K562 (cell line): Measurements from ENCODE around the gene ARL3. TPM values are rescaled to one million over a fixed set of nuclear protein-coding genes. Genes with fewer than 3 reads are reported as not detected.

Source experiments
- ATAC-seq: fragments of 200-7000 bp; cut with Tn5 transposase; 3 replicates; pipeline ENCODE4 v1.9.1; 2020; ENCODE audit warnings: moderate library complexity
- BruUV-seq: library from RNA; stranded (reverse); fragments of 400-500 nt; replicated peaks from 2 replicates; lab custom pipeline; 2021; lab: Mats Ljungman, UMichigan
- CTCF ChIA-PET: fragments of 300-600 bp; formaldehyde crosslinking; extraction: SDS; loops from one replicate; lab custom pipeline; 2021; ENCODE audit warnings: low intra/inter-chr PET ratio; lab: Yijun Ruan, JAX
- POLR2A ChIA-PET: fragments of 300-600, 350-650 bp; sonication (Branson Sonifier 250); formaldehyde crosslinking; extraction: SDS; loops from one replicate; lab custom pipeline; 2021; ENCODE audit warnings: antibody characterized with exemption, inconsistent platforms; lab: Yijun Ruan, JAX
- DNase-seq, 4 experiments: peaks; one replicate each; pipeline versions ENCODE4 v3.0.0 to v3.0.0-alpha.2; 2011 to 2018; ENCODE audit warnings: low spot score in 3 of 4, mixed read lengths in 3 of 4; ENCODE audit errors: extremely low read depth in 1 of 4
- FAIRE-seq: peaks from 2 replicates; lab custom pipeline; 2011; peaks lifted over from hg19 to GRCh38; lab: Jason Lieb, UNC
- H2AFZ ChIP-seq: 2 replicates; pipeline ENCODE4 v1.6.0; 2011; ENCODE audit warnings: low read depth, low read length, control low read depth, inconsistent platforms
- H3K27ac ChIP-seq: fragments of 200-600 bp; 3 replicates; pipeline ENCODE4 v1.8.0; 2011; ENCODE audit warnings: low read depth, mild to moderate bottlenecking, control low read depth, inconsistent platforms, low read length, moderate library complexity, mixed read lengths; ENCODE audit errors: extremely low read depth
- H3K27me3 ChIP-seq, 2 experiments: fragments of 300-600 bp in 1 of 2; 2 replicates in 1 of 2; 3 replicates in 1 of 2; pipeline versions ENCODE4 v1.6.0 to v1.8.0; 2011; ENCODE audit warnings: inconsistent platforms in 2 of 2, low read length in 2 of 2, mild to moderate bottlenecking in 1 of 2, mixed read lengths in 1 of 2, moderate library complexity in 1 of 2; ENCODE audit not compliant: control insufficient read depth in 2 of 2, insufficient read depth in 2 of 2
- H3K36me3 ChIP-seq: fragments of 300-600 bp; 3 replicates; pipeline ENCODE4 v1.8.0; 2011; ENCODE audit warnings: mild to moderate bottlenecking, low read length, inconsistent platforms; ENCODE audit not compliant: control insufficient read depth, insufficient read depth
- H3K4me1 ChIP-seq, 2 experiments: fragments of 200-600 bp in 1 of 2; replicated peaks in 1 of 2; 2 replicates in 1 of 2; 3 replicates in 1 of 2; pipeline versions ENCODE4 v1.5.1 to v1.8.0; 2011; ENCODE audit warnings: inconsistent platforms in 2 of 2, low read length in 2 of 2, mild to moderate bottlenecking in 1 of 2, mixed read lengths in 1 of 2, moderate library complexity in 1 of 2; ENCODE audit not compliant: control insufficient read depth in 2 of 2, insufficient read depth in 2 of 2
- H3K4me2 ChIP-seq: 2 replicates; pipeline ENCODE4 v1.6.1; 2011; ENCODE audit warnings: low read length, control low read depth, inconsistent platforms, mixed read lengths; ENCODE audit not compliant: insufficient read depth
- H3K4me3 ChIP-seq: fragments of 200-600 bp; sonication (generic), shearing (Covaris generic); 2 replicates; pipeline ENCODE4 v1.5.1; 2016; ENCODE audit warnings: control low read depth, inconsistent platforms
- H3K79me2 ChIP-seq: fragments of 200-600 bp; 3 replicates; pipeline ENCODE4 v1.8.0; 2011; ENCODE audit warnings: low read length, inconsistent platforms; ENCODE audit not compliant: control insufficient read depth, insufficient read depth
- H3K9ac ChIP-seq, 2 experiments: 2 replicates each; pipeline versions ENCODE4 v1.6.0 to v1.6.1; 2011; ENCODE audit warnings: low read depth in 2 of 2, low read length in 2 of 2, control low read depth in 1 of 2, inconsistent platforms in 1 of 2, mild to moderate bottlenecking in 1 of 2, mixed read lengths in 1 of 2; ENCODE audit not compliant: insufficient read depth in 1 of 2
- H3K9me1 ChIP-seq: one replicate; pipeline ENCODE4 v1.6.0; 2011; ENCODE audit warnings: inconsistent platforms, mild to moderate bottlenecking, low read length, moderate library complexity; ENCODE audit not compliant: control insufficient read depth, insufficient read depth
- H3K9me3 ChIP-seq: replicated peaks from 2 replicates; pipeline ENCODE4 v1.5.1; 2011; ENCODE audit warnings: low read depth, low read length, inconsistent platforms; ENCODE audit not compliant: control insufficient read depth, insufficient read depth
- H4K20me1 ChIP-seq: replicated peaks from 2 replicates; pipeline ENCODE4 v1.6.1; 2011; ENCODE audit warnings: low read length, inconsistent platforms, mixed read lengths; ENCODE audit not compliant: control insufficient read depth, insufficient read depth
- LCOR ChIP-seq: sonication (generic); formaldehyde crosslinking; IDR thresholded peaks from 2 replicates; pipeline ENCODE4 v1.8.0; 2022; ENCODE audit warnings: mild to moderate bottlenecking, missing genetic modification reagents
- WGBS: fragments of 100-300 bp; shearing (Covaris generic); methylation state at CpG from one replicate; pipeline ENCODE4 v1.1.6; 2016; ENCODE audit warnings: low coverage, mixed read lengths; ENCODE audit not compliant: insufficient coverage; ENCODE audit errors: missing lambda C conversion rate; 5-methylcytosine and 5-hydroxymethylcytosine counted together
- in situ Hi-C: fragments of 300-500 bp; cut with MboI; formaldehyde crosslinking; loops from 4 replicates; pipeline ENCODE4 v1.15.0; 2018; ENCODE audit warnings: inconsistent platforms, mixed read lengths
- intact Hi-C: fragments of 100-400 bp; cut with micrococcal nuclease; formaldehyde crosslinking; loops from 2 replicates; pipeline ENCODE4 v1.14.2; 2022
- polyA plus RNA-seq, 8 experiments: library from polyadenylated mRNA; depleted of rRNA in 4 of 8; stranded (reverse) in 5 of 8; unstranded in 3 of 8; fragments of >200 nt; fragmentation: Nextera tagmentation in 2 of 8; fragmentation: Illumina TruSeq in 1 of 8; extraction: Ambion mirVana in 2 of 8; extraction: Trizol in 1 of 8; gene quantifications; 2 replicates each; pipeline versions ENCODE4 v1.2.1 to v1.2.3, GENCODE V29; 2011 to 2014; ENCODE audit warnings: inconsistent platforms in 1 of 8, missing spikeins in 1 of 8
- total RNA-seq, 7 experiments: library from RNA; depleted of rRNA in 6 of 7; stranded (reverse); fragments of >200 nt in 6 of 7; fragmentation: Illumina TruSeq in 2 of 7; extraction: Trizol in 2 of 7; gene quantifications; 2 replicates each; pipeline versions ENCODE4 v1.2.1 to v1.2.3, GENCODE V29; 2011 to 2021; ENCODE audit warnings: low replicate concordance in 1 of 7
- TF ChIP-seq, protein P1 (sequence below), 2 experiments: fragments of 200-800 bp in 1 of 2; sonication (Bioruptor generic) in 1 of 2; sonication (generic) in 1 of 2; formaldehyde crosslinking in 1 of 2; IDR thresholded peaks in 1 of 2; conservative IDR thresholded peaks in 1 of 2; 2 replicates each; pipeline versions ENCODE4 v1.5.0 to v1.6.1; 2016 to 2020; ENCODE audit warnings: missing compliant biosample characterization in 1 of 2, missing genetic modification characterization in 1 of 2, missing genetic modification reagents in 1 of 2

The ARL3 gene
- total and polyA plus RNA-seq, 9 of the 15 experiments (the other 6 are each of a cell fraction or from before 2014, with no cell fraction given): 2.9 to 8.9 (median 4.8) TPM

DNA sequence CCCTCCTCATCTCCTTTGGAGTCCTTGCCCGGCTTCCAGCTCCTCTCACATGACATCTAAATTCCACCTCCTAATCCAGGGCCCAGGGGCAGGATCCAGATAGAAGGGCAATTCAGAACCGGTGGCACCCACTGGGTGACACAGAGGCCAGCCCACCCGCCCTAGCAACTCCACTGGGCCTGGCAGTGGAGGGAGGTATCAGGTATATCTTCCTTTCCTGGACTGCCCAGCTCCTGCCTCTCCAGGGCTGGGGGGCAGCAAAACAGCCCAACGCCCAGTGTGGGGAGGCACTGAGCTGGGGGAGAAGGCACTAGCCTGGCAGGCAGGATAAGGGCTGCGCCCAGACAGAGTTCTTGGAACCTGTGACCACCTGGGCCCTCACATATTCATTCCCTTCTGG is 80.3 kb downstream of the ARL3 start (continued):
- TF ChIP-seq, protein P1, sequence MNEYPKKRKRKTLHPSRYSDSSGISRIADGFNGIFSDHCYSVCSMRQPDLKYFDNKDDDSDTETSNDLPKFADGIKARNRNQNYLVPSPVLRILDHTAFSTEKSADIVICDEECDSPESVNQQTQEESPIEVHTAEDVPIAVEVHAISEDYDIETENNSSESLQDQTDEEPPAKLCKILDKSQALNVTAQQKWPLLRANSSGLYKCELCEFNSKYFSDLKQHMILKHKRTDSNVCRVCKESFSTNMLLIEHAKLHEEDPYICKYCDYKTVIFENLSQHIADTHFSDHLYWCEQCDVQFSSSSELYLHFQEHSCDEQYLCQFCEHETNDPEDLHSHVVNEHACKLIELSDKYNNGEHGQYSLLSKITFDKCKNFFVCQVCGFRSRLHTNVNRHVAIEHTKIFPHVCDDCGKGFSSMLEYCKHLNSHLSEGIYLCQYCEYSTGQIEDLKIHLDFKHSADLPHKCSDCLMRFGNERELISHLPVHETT (CRISPR knock-in tag; conservative IDR thresholded peaks at IDR 0.05 in 1 of 2, IDR thresholded peaks at IDR 0.05 in 1 of 2): no peak
- TF ChIP-seq, all 486 proteins: peak for 0

DNA sequence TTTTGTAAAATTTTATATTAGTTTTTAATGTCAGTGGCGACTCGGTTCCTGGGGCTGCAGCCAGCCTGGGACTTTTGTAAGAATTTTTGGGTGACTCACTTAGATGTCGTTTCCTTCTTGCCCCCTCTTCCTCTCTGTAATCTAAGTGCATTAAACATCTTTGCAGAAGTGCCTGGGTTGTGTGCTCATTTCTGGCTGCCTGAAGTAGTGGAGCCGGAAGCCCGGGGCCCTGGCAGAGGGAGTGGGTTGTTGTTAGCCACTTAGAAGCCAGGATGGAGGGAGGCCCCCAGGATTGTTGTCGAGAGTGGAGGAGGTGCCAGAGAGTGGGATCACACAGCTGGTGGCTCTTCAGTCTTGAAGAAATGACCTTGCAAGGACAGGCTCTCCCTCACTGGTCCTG is 80.9 kb downstream of the ARL3 start:
- ChIA-PET POLR2A (interaction anchor here (0.6 kb wide), 1 partner anchor 15 kb away, joined by 4 read pairs; no protein-coding TSS in a partner anchor), CTCF (no interaction called here)
- no peak overlapping the region for H3K4me3 ChIP-seq
- H3K79me2 ChIP-seq: no peaks in the 10 kb centered on the region
- DNase-seq (no peak), ATAC-seq (no peak), FAIRE-seq (no peak)
- H3K4me2 ChIP-seq: no peak overlapping the region
- 0 out of 3 replicates have a peak, but pooled peaks cover 3% of the 10 kb centered on the region for H3K36me3 ChIP-seq
- H3K27me3 ChIP-seq: no peaks in the 10 kb centered on the region
- WGBS: 32% methylated on average over 5 of the region's 6 CpGs
- no peak overlapping the region for H3K9ac ChIP-seq
- in situ Hi-C loops: no loop called here
- no peak for TF ChIP-seq LCOR (CRISPR knock-in tag)
- no peaks in the 10 kb centered on the region for H3K9me3 ChIP-seq
- no peak overlapping the region for H2AFZ ChIP-seq
- H3K9me1 ChIP-seq: no peaks in the 10 kb centered on the region
- no peaks in the 10 kb centered on the region for H4K20me1 ChIP-seq
- H3K27ac ChIP-seq: no peak overlapping the region
- BruUV-seq: no TSS peak
- peaks cover 0 to 7% of the 10 kb centered on the region in 2 experiments; a peak in 3 of 5 replicates for H3K4me1 ChIP-seq
- intact Hi-C loops: no loop called here
